ENCODE measurements around the gene STYXL1.

GRCh38 chr7:76031964-76032363 is 15.8 kb downstream of the STYXL1 start:
- TF ChIP-seq YY1 (IDR thresholded peaks at IDR 0.05; ENCODE audit: low read depth), result no peak
- TF ChIP-seq REST (IDR thresholded peaks at IDR 0.05; ENCODE audit: low read depth), result no peak
- TF ChIP-seq USF1 (IDR thresholded peaks at IDR 0.05), result no peak
- TF ChIP-seq TAF1 (IDR thresholded peaks at IDR 0.05; ENCODE audit: low read depth), result no peak
- TF ChIP-seq FOXM1 (IDR thresholded peaks at IDR 0.05; ENCODE audit: borderline replicate concordance, low read depth), result no peak
- no peak for TF ChIP-seq CEBPB (IDR thresholded peaks at IDR 0.05)
